Ascending aorta (tissue), 2 donors: ENCODE results near the gene FCAMR. TPM values are rescaled to one million over a fixed set of nuclear protein-coding genes. Genes with fewer than 3 reads are reported as not detected.
A peak's percentile ranks its signal among the peaks of the same experiment; 100 is the strongest.

Source experiments
- DNase-seq, 2 donors: peaks; one replicate each; pipeline ENCODE4 v3.0.0-alpha.2; 2019; ENCODE audit warnings: low spot score in 2 of 2
- H3K27ac ChIP-seq, 2 donors: fragments of 200-600 bp; sonication (generic); one replicate each; pipeline ENCODE4 v1.5.1; 2016 to 2017; ENCODE audit warnings: mild to moderate bottlenecking in 1 of 2
- H3K27me3 ChIP-seq: fragments of 200-600 bp; sonication (generic); one replicate; pipeline ENCODE4 v1.5.1; 2017
- H3K36me3 ChIP-seq, 2 donors: fragments of 200-600 bp; sonication (generic); one replicate each; pipeline ENCODE4 v1.5.1; 2016
- H3K4me1 ChIP-seq, 2 donors: fragments of 200-600 bp; sonication (generic); one replicate each; pipeline ENCODE4 v1.5.1; 2016 to 2017; ENCODE audit warnings: mild to moderate bottlenecking in 1 of 2
- H3K4me3 ChIP-seq, 2 donors: fragments of 200-600 bp; sonication (generic); one replicate each; pipeline ENCODE4 v1.5.1; 2016 to 2017; ENCODE audit warnings: mild to moderate bottlenecking in 1 of 2
- H3K9me3 ChIP-seq, 2 donors: fragments of 200-600 bp; sonication (generic); one replicate each; pipeline ENCODE4 v1.5.1; 2016
- CTCF ChIP-seq, 3 experiments: fragments of 200-600 bp in 2 of 3; fragments of 450-650 bp in 1 of 3; sonication (generic) in 2 of 3; IDR thresholded peaks; one replicate each; pipeline ENCODE4 v1.5.1; 2016 to 2019; ENCODE audit warnings: antibody characterized with exemption in 3 of 3, mild to moderate bottlenecking in 1 of 3, moderate library complexity in 1 of 3
- intact Hi-C: fragments of 100-400 bp; cut with DNase I; formaldehyde crosslinking; loops from one replicate; pipeline ENCODE4 v1.15.1; 2023
- total RNA-seq: library from RNA; depleted of rRNA; stranded (reverse); fragments of >200 nt; gene quantifications from one replicate; pipeline ENCODE4 v1.1.0, GENCODE V29; 2016

Gene FCAMR
- total RNA-seq, 1 donor from 2014 or later = not detected

- TF ChIP-seq CTCF (IDR thresholded peaks at IDR 0.05) = peak; percentile 72 to 82 (median 78)
- Histone ChIP-seq H3K4me3 (no peak overlapping the region), H3K9me3 (no peaks in the 10 kb centered on the region), H3K27me3 (peaks cover 10% of the 10 kb centered on the region), H3K4me1 (peaks cover 0 to 10% of the 10 kb centered on the region in 2 donors), H3K27ac (no peak overlapping the region), H3K36me3 (no peaks in the 10 kb centered on the region)
- intact Hi-C loops = loop anchor here (1.0 to 10.0 kb wide), 6 partner anchors 142 to 435 kb away; partner anchors contain the start of genes DYRK3, EIF2D, PFKFB2 and YOD1
- peak in 1 of 2 donors; percentile 79 for DNase-seq
These were observed 57.7 kb downstream of the FCAMR start for GRCh38 chr1:206912445-206913095.

- DNase-seq = no peak
- intact Hi-C loops = loop anchor here (5.0 to 10.0 kb wide), 5 partner anchors 144 to 434 kb away; partner anchors contain the start of genes EIF2D, PFKFB2 and YOD1
- H3K36me3 ChIP-seq = no peaks in the 10 kb centered on the region
These were observed 59.1 kb downstream of the FCAMR start for GRCh38 chr1:206911064-206911663.

DNA sequence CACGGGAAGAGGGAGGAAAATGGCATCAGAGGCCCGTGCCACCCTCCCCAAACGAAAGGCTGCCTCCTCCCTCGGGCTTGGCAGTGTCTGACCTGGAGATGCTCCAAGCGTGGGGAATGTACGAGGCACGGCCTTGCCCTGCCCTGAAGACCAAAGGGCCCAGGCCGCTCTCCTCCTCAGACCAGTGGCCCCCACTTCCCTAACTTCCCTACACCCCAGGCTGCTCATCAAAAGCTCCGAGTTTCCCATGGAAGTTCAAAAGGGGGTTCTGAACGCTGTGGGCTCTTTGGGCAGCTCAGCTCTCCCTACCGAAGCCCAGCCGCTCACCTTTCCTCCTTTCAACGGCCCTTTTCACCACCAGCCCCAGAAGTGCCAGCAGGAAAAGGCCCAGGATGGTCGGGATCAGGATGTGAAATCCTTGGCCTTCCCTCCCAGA, 60.4 kb downstream of the FCAMR start:
- TF ChIP-seq CTCF (IDR thresholded peaks at IDR 0.05) = no peak
- intact Hi-C loops = loop anchor here (5.0 to 10.0 kb wide), 5 partner anchors 145 to 433 kb away; partner anchors contain the start of genes EIF2D, PFKFB2 and YOD1
- no peak for DNase-seq
- peak overlapping the region; percentile 55 to 65 for H3K4me3 ChIP-seq
- peaks cover 10% of the 10 kb centered on the region for H3K27me3 ChIP-seq
- H3K27ac ChIP-seq = no peak overlapping the region
- no peaks in the 10 kb centered on the region for H3K36me3 ChIP-seq
- H3K4me1 ChIP-seq = peaks cover 0 to 10% of the 10 kb centered on the region in 2 donors
- H3K9me3 ChIP-seq = no peaks in the 10 kb centered on the region

More at GRCh38 chr1:206911064-206911663, 59.1 kb downstream of the FCAMR start:
- H3K4me1 ChIP-seq = peaks cover 0 to 10% of the 10 kb centered on the region in 2 donors
- no peaks in the 10 kb centered on the region for H3K9me3 ChIP-seq
- no peak overlapping the region for H3K4me3 ChIP-seq
- no peak overlapping the region for H3K27ac ChIP-seq
- peaks cover 10% of the 10 kb centered on the region for H3K27me3 ChIP-seq
- TF ChIP-seq CTCF (IDR thresholded peaks at IDR 0.05) = peak; percentile 60 to 80 (median 66)

GRCh38 chr1:206909161-206909882, 60.9 kb downstream of the FCAMR start:
- Histone ChIP-seq H3K9me3 (no peaks in the 10 kb centered on the region), H3K27ac (no peak overlapping the region), H3K36me3 (no peaks in the 10 kb centered on the region), H3K4me3 (peak overlapping the region; percentile 55 to 65), H3K4me1 (peaks cover 0 to 10% of the 10 kb centered on the region in 2 donors), H3K27me3 (peaks cover 10% of the 10 kb centered on the region)
- intact Hi-C loops = no loop called here
- TF ChIP-seq CTCF (IDR thresholded peaks at IDR 0.05) = no peak
- no peak for DNase-seq

DNA sequence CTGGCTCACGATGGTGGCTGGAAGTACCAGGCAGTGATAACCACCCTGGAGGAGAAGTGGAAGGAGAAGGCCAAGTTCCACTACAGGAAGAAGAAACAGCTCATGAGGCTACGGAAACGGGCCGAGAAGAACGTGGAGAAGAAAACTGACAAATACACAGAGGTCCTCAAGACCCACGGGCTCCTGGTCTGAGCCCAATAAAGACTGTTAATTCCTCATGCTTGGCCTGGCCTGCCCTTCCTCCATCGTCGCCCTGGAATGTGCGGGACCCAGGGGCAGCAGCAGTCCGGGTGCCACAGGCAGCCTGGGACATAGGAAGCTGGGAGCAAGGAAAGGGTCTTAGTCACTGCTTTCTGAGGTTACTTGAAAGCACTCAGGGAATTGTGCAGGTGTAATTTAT, 62.2 kb downstream of the FCAMR start:
- no peak for TF ChIP-seq CTCF (IDR thresholded peaks at IDR 0.05)
- no peaks in the 10 kb centered on the region for H3K36me3 ChIP-seq
- peaks cover 0 to 10% of the 10 kb centered on the region in 2 donors for H3K4me1 ChIP-seq
- no peak for DNase-seq
- intact Hi-C loops = no loop called here
- H3K27me3 ChIP-seq = peaks cover 10% of the 10 kb centered on the region
- H3K9me3 ChIP-seq = no peaks in the 10 kb centered on the region
- no peak overlapping the region for H3K4me3 ChIP-seq
- H3K27ac ChIP-seq = no peak overlapping the region

Other genes with a start within 250 kb of the FCAMR start
- not detected for gene IL19, start 199.7 kb downstream of the FCAMR start, total RNA-seq
- 1.6 TPM for gene IL10, start 198.0 kb downstream of the FCAMR start, total RNA-seq
- gene IL20, start 104.8 kb downstream of the FCAMR start, total RNA-seq = not detected
- not detected for gene IL24, start 73.0 kb downstream of the FCAMR start, total RNA-seq
- gene FCMR, start 48.5 kb downstream of the FCAMR start, total RNA-seq = 1.3 TPM
- 0.53 TPM for gene PIGR, start 24.0 kb downstream of the FCAMR start, total RNA-seq
- not detected for gene C1orf116, start 62.3 kb upstream of the FCAMR start, total RNA-seq
- gene YOD1, start 80.7 kb upstream of the FCAMR start, total RNA-seq = 4.0 TPM
- gene PFKFB2, start 82.8 kb upstream of the FCAMR start, total RNA-seq = 1.2 TPM
- gene C4BPB, start 118.4 kb upstream of the FCAMR start, total RNA-seq = not detected
- not detected for gene C4BPA, start 133.8 kb upstream of the FCAMR start, total RNA-seq